ENCODE data around the gene FAM209B. TPM values are rescaled to one million over a fixed set of nuclear protein-coding genes. Genes with fewer than 3 reads are reported as not detected.
A peak's percentile ranks its signal among the peaks of the same experiment; 100 is the strongest.

The FAM209B gene
- polyA plus RNA-seq, 4 donors = 0.27 to 1.9 (median 0.31) TPM; not detected in 1

- 78 to 88% (median 82%) methylated on average over 5 of the region's 5 CpGs for WGBS, 3 donors
- Histone ChIP-seq H3K9me3 (ENCODE audit: control insufficient read depth in 2 of 2, insufficient read depth in 1 of 2, low read depth in 1 of 2, low read length in 1 of 2) (no peaks in the 10 kb centered on the region), H3K27me3 (ENCODE audit: control insufficient read depth in 3 of 3, insufficient read depth in 3 of 3, low read length in 3 of 3) (no peaks in the 10 kb centered on the region), H3K4me1 (ENCODE audit: control insufficient read depth in 3 of 3, insufficient read depth in 2 of 3, low read depth in 1 of 3, low read length in 2 of 3) (no peaks in the 10 kb centered on the region), H3K4me3 (ENCODE audit: low read depth in 1 of 3, low read length in 3 of 3) (no peak overlapping the region), H3K27ac (ENCODE audit: low read depth in 1 of 3, low read length in 2 of 3) (no peak overlapping the region), H3K36me3 (ENCODE audit: control insufficient read depth in 3 of 3, insufficient read depth in 2 of 3, low read depth in 1 of 3, low read length in 3 of 3) (no peaks in the 10 kb centered on the region)
- no peak for DNase-seq
- FAIRE-seq = no peak
Observed at GRCh38 chr20:56573986-56574385, 40.9 kb downstream of the FAM209B start.

GRCh38 chr20:56574531-56575142, 41.6 kb downstream of the FAM209B start:
- Histone ChIP-seq H3K4me1 (ENCODE audit: control insufficient read depth in 3 of 3, insufficient read depth in 2 of 3, low read depth in 1 of 3, low read length in 2 of 3) (no peaks in the 10 kb centered on the region), H3K9me3 (ENCODE audit: control insufficient read depth in 2 of 2, insufficient read depth in 1 of 2, low read depth in 1 of 2, low read length in 1 of 2) (no peaks in the 10 kb centered on the region), H3K4me3 (ENCODE audit: low read depth in 1 of 3, low read length in 3 of 3) (no peak overlapping the region), H3K27ac (ENCODE audit: low read depth in 1 of 3, low read length in 2 of 3) (no peak overlapping the region), H3K27me3 (ENCODE audit: control insufficient read depth in 3 of 3, insufficient read depth in 3 of 3, low read length in 3 of 3) (no peaks in the 10 kb centered on the region), H3K36me3 (ENCODE audit: control insufficient read depth in 3 of 3, insufficient read depth in 2 of 3, low read depth in 1 of 3, low read length in 3 of 3) (no peaks in the 10 kb centered on the region)
- 63 to 72% (median 67%) methylated on average over 9 to 10 of the region's 10 CpGs for WGBS, 3 donors
- FAIRE-seq (no peak), DNase-seq (no peak)

DNA sequence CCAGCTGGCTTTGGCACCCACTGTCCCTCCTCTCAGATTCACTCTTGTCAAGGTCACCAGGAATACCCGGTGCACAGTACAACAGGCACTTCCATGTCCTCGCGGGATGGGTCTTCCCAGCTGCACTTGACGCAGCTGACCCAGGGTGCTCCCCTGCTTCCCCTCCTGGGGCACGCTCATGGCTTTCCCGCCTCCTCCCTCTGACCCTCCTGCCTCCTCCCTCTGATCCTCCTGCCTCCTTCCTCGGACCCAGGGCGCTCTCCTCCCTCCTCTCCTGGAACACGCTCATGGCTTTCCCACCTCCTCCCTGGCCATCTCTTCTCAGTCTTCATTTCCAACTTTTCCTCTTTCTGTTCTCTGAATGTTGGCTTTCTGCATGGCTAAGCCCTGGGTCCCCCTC, 42.1 kb downstream of the FAM209B start:
- no peak overlapping the region for H3K4me3 ChIP-seq (ENCODE audit: low read depth in 1 of 3, low read length in 3 of 3)
- no peaks in the 10 kb centered on the region for H3K27me3 ChIP-seq (ENCODE audit: control insufficient read depth in 3 of 3, insufficient read depth in 3 of 3, low read length in 3 of 3)
- no peaks in the 10 kb centered on the region for H3K4me1 ChIP-seq (ENCODE audit: control insufficient read depth in 3 of 3, insufficient read depth in 2 of 3, low read depth in 1 of 3, low read length in 2 of 3)
- no peak overlapping the region for H3K27ac ChIP-seq (ENCODE audit: low read depth in 1 of 3, low read length in 2 of 3)
- 71 to 77% (median 75%) methylated on average over 9 of the region's 9 CpGs for WGBS, 3 donors
- H3K36me3 ChIP-seq (ENCODE audit: control insufficient read depth in 3 of 3, insufficient read depth in 2 of 3, low read depth in 1 of 3, low read length in 3 of 3) = no peaks in the 10 kb centered on the region
- no peaks in the 10 kb centered on the region for H3K9me3 ChIP-seq (ENCODE audit: control insufficient read depth in 2 of 2, insufficient read depth in 1 of 2, low read depth in 1 of 2, low read length in 1 of 2)
- FAIRE-seq (no peak), DNase-seq (no peak)

- Histone ChIP-seq H3K4me3 (ENCODE audit: low read depth in 1 of 3, low read length in 3 of 3) (no peak overlapping the region), H3K9me3 (ENCODE audit: control insufficient read depth in 2 of 2, insufficient read depth in 1 of 2, low read depth in 1 of 2, low read length in 1 of 2) (no peaks in the 10 kb centered on the region), H3K36me3 (ENCODE audit: control insufficient read depth in 3 of 3, insufficient read depth in 2 of 3, low read depth in 1 of 3, low read length in 3 of 3) (no peaks in the 10 kb centered on the region), H3K27ac (ENCODE audit: low read depth in 1 of 3, low read length in 2 of 3) (no peak overlapping the region), H3K4me1 (ENCODE audit: control insufficient read depth in 3 of 3, insufficient read depth in 2 of 3, low read depth in 1 of 3, low read length in 2 of 3) (no peaks in the 10 kb centered on the region), H3K27me3 (ENCODE audit: control insufficient read depth in 3 of 3, insufficient read depth in 3 of 3, low read length in 3 of 3) (no peaks in the 10 kb centered on the region)
- FAIRE-seq (no peak), DNase-seq (no peak)
- WGBS, 3 donors = 49 to 60% (median 53%) methylated on average over 4 of the region's 4 CpGs
Observed at GRCh38 chr20:56575961-56576360, 42.9 kb downstream of the FAM209B start.

- H3K27ac ChIP-seq (ENCODE audit: low read depth in 1 of 3, low read length in 2 of 3) = peak overlapping the region in 1 of 3 donors; percentile 5
- no peaks in the 10 kb centered on the region for H3K27me3 ChIP-seq (ENCODE audit: control insufficient read depth in 3 of 3, insufficient read depth in 3 of 3, low read length in 3 of 3)
- 40 to 65% (median 44%) methylated on average over 6 of the region's 6 CpGs for WGBS, 3 donors
- H3K4me3 ChIP-seq (ENCODE audit: low read depth in 1 of 3, low read length in 3 of 3) = no peak overlapping the region
- no peaks in the 10 kb centered on the region for H3K36me3 ChIP-seq (ENCODE audit: control insufficient read depth in 3 of 3, insufficient read depth in 2 of 3, low read depth in 1 of 3, low read length in 3 of 3)
- no peak for FAIRE-seq
- DNase-seq = no peak
- no peaks in the 10 kb centered on the region for H3K9me3 ChIP-seq (ENCODE audit: control insufficient read depth in 2 of 2, insufficient read depth in 1 of 2, low read depth in 1 of 2, low read length in 1 of 2)
- H3K4me1 ChIP-seq (ENCODE audit: control insufficient read depth in 3 of 3, insufficient read depth in 2 of 3, low read depth in 1 of 3, low read length in 2 of 3) = no peaks in the 10 kb centered on the region
Observed at GRCh38 chr20:56579301-56579710, 46.3 kb downstream of the FAM209B start.

GRCh38 chr20:56580226-56580625, 47.2 kb downstream of the FAM209B start:
- no peaks in the 10 kb centered on the region for H3K36me3 ChIP-seq (ENCODE audit: control insufficient read depth in 3 of 3, insufficient read depth in 2 of 3, low read depth in 1 of 3, low read length in 3 of 3)
- no peak overlapping the region for H3K27ac ChIP-seq (ENCODE audit: low read depth in 1 of 3, low read length in 2 of 3)
- no peak for FAIRE-seq
- no peaks in the 10 kb centered on the region for H3K27me3 ChIP-seq (ENCODE audit: control insufficient read depth in 3 of 3, insufficient read depth in 3 of 3, low read length in 3 of 3)
- 81 to 91% (median 81%) methylated on average over 12 of the region's 12 CpGs for WGBS, 3 donors
- DNase-seq = no peak
- no peaks in the 10 kb centered on the region for H3K4me1 ChIP-seq (ENCODE audit: control insufficient read depth in 3 of 3, insufficient read depth in 2 of 3, low read depth in 1 of 3, low read length in 2 of 3)
- H3K9me3 ChIP-seq (ENCODE audit: control insufficient read depth in 2 of 2, insufficient read depth in 1 of 2, low read depth in 1 of 2, low read length in 1 of 2) = no peaks in the 10 kb centered on the region
- no peak overlapping the region for H3K4me3 ChIP-seq (ENCODE audit: low read depth in 1 of 3, low read length in 3 of 3)

- FAIRE-seq (no peak), DNase-seq (no peak)
- H3K36me3 ChIP-seq (ENCODE audit: control insufficient read depth in 3 of 3, insufficient read depth in 2 of 3, low read depth in 1 of 3, low read length in 3 of 3) = no peaks in the 10 kb centered on the region
- no peaks in the 10 kb centered on the region for H3K9me3 ChIP-seq (ENCODE audit: control insufficient read depth in 2 of 2, insufficient read depth in 1 of 2, low read depth in 1 of 2, low read length in 1 of 2)
- no peaks in the 10 kb centered on the region for H3K4me1 ChIP-seq (ENCODE audit: control insufficient read depth in 3 of 3, insufficient read depth in 2 of 3, low read depth in 1 of 3, low read length in 2 of 3)
- no peaks in the 10 kb centered on the region for H3K27me3 ChIP-seq (ENCODE audit: control insufficient read depth in 3 of 3, insufficient read depth in 3 of 3, low read length in 3 of 3)
- H3K4me3 ChIP-seq (ENCODE audit: low read depth in 1 of 3, low read length in 3 of 3) = no peak overlapping the region
- WGBS, 3 donors = 10 to 40% (median 14%) methylated on average over 2 of the region's 2 CpGs
- no peak overlapping the region for H3K27ac ChIP-seq (ENCODE audit: low read depth in 1 of 3, low read length in 2 of 3)
Observed at GRCh38 chr20:56581701-56582100, 48.7 kb downstream of the FAM209B start.

- no peaks in the 10 kb centered on the region for H3K27me3 ChIP-seq (ENCODE audit: control insufficient read depth in 3 of 3, insufficient read depth in 3 of 3, low read length in 3 of 3)
- H3K4me1 ChIP-seq (ENCODE audit: control insufficient read depth in 3 of 3, insufficient read depth in 2 of 3, low read depth in 1 of 3, low read length in 2 of 3) = no peaks in the 10 kb centered on the region
- no peak overlapping the region for H3K27ac ChIP-seq (ENCODE audit: low read depth in 1 of 3, low read length in 2 of 3)
- H3K9me3 ChIP-seq (ENCODE audit: control insufficient read depth in 2 of 2, insufficient read depth in 1 of 2, low read depth in 1 of 2, low read length in 1 of 2) = no peaks in the 10 kb centered on the region
- 48 to 83% (median 51%) methylated on average over 3 to 4 of the region's 4 CpGs for WGBS, 3 donors
- H3K36me3 ChIP-seq (ENCODE audit: control insufficient read depth in 3 of 3, insufficient read depth in 2 of 3, low read depth in 1 of 3, low read length in 3 of 3) = no peaks in the 10 kb centered on the region
- H3K4me3 ChIP-seq (ENCODE audit: low read depth in 1 of 3, low read length in 3 of 3) = no peak overlapping the region
- DNase-seq (no peak), FAIRE-seq (no peak)
Observed at GRCh38 chr20:56582542-56582941, 49.5 kb downstream of the FAM209B start.

DNA sequence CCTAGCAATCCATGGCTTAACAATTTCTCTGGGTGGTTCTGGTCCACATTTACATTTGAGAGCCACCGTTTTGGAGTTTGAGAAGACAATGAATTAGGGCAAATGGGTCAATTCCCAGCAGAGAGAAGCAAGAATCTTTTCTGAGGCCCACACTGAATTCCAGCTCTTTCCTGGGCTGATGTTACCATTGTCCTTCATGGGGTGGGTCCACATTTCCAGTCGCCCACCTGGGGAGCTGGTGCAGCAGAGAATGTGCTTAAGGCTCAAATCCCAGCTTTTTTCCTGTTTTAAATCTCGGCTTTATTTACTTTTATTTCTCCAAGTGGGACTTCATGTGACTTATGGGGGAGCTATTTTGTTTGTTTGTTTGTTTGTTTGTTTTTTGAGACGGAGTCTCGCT, 51.9 kb downstream of the FAM209B start:
- Histone ChIP-seq H3K36me3 (ENCODE audit: control insufficient read depth in 3 of 3, insufficient read depth in 2 of 3, low read depth in 1 of 3, low read length in 3 of 3) (no peaks in the 10 kb centered on the region), H3K27me3 (ENCODE audit: control insufficient read depth in 3 of 3, insufficient read depth in 3 of 3, low read length in 3 of 3) (no peaks in the 10 kb centered on the region), H3K9me3 (ENCODE audit: control insufficient read depth in 2 of 2, insufficient read depth in 1 of 2, low read depth in 1 of 2, low read length in 1 of 2) (no peaks in the 10 kb centered on the region), H3K4me1 (ENCODE audit: control insufficient read depth in 3 of 3, insufficient read depth in 2 of 3, low read depth in 1 of 3, low read length in 2 of 3) (no peaks in the 10 kb centered on the region), H3K4me3 (ENCODE audit: low read depth in 1 of 3, low read length in 3 of 3) (no peak overlapping the region), H3K27ac (ENCODE audit: low read depth in 1 of 3, low read length in 2 of 3) (no peak overlapping the region)
- FAIRE-seq (no peak), DNase-seq (no peak)
- 69 to 77% (median 70%) methylated on average over 5 of the region's 5 CpGs for WGBS, 3 donors
